Measurements from ENCODE around the gene SPSB4.
A peak's percentile ranks its signal among the peaks of the same experiment; 100 is the strongest.
"Not testable (repeated sequence)": the region's sequence is repeated elsewhere in the genome, so short reads cannot be mapped to it uniquely, and the experiment has no call there.

Gene SPSB4

GRCh38 chr3:141096981-141097380 lies 45.8 kb downstream of the SPSB4 start:
- no peak for DNase-seq

GRCh38 chr3:141100112-141100511 lies 49.0 kb downstream of the SPSB4 start:
- no peak for DNase-seq

- DNase-seq, result no peak
Observed at GRCh38 chr3:141100531-141101320, 49.6 kb downstream of the SPSB4 start.

- DNase-seq, result no peak
Observed at GRCh38 chr3:141102372-141102771, 51.2 kb downstream of the SPSB4 start.

GRCh38 chr3:141103067-141103466 lies 51.9 kb downstream of the SPSB4 start:
- DNase-seq, result no peak

GRCh38 chr3:141103503-141103902 lies 52.4 kb downstream of the SPSB4 start:
- DNase-seq, result no peak

- no peak for DNase-seq
Observed at GRCh38 chr3:141104151-141104821, 53.1 kb downstream of the SPSB4 start.

GRCh38 chr3:141105828-141106628 lies 54.9 kb downstream of the SPSB4 start:
- peak; percentile 63 for DNase-seq

GRCh38 chr3:141106842-141107241 lies 55.7 kb downstream of the SPSB4 start:
- no peak for DNase-seq

GRCh38 chr3:141108039-141108438 lies 56.9 kb downstream of the SPSB4 start:
- no peak for DNase-seq

GRCh38 chr3:141109751-141110150 lies 58.6 kb downstream of the SPSB4 start:
- DNase-seq, result no peak

- DNase-seq, result no peak
Observed at GRCh38 chr3:141110322-141110721, 59.2 kb downstream of the SPSB4 start.

- DNase-seq, result no peak
Observed at GRCh38 chr3:141111364-141112155, 60.4 kb downstream of the SPSB4 start.

GRCh38 chr3:141112686-141113297 lies 61.6 kb downstream of the SPSB4 start:
- DNase-seq, result no peak

- not testable (repeated sequence) for DNase-seq
Observed at GRCh38 chr3:141113680-141114079, 62.5 kb downstream of the SPSB4 start.

- DNase-seq, result no peak
Observed at GRCh38 chr3:141114179-141114745, 63.1 kb downstream of the SPSB4 start.

- DNase-seq, result no peak
Observed at GRCh38 chr3:141114816-141115460, 63.8 kb downstream of the SPSB4 start.

GRCh38 chr3:141115789-141116541 lies 64.8 kb downstream of the SPSB4 start:
- no peak for DNase-seq

- DNase-seq, result no peak
Observed at GRCh38 chr3:141116721-141117120, 65.6 kb downstream of the SPSB4 start.

- not testable (repeated sequence) for DNase-seq
Observed at GRCh38 chr3:141117982-141118381, 66.8 kb downstream of the SPSB4 start.
